ENCODE results near the gene FABP7. TPM values are rescaled to one million over a fixed set of nuclear protein-coding genes. Genes with fewer than 3 reads are reported as not detected.

Gene FABP7
- total and polyA plus RNA-seq, 2 of the 13 experiments (the other 11 are each of a cell fraction or from before 2014, with no cell fraction given): not detected

DNA sequence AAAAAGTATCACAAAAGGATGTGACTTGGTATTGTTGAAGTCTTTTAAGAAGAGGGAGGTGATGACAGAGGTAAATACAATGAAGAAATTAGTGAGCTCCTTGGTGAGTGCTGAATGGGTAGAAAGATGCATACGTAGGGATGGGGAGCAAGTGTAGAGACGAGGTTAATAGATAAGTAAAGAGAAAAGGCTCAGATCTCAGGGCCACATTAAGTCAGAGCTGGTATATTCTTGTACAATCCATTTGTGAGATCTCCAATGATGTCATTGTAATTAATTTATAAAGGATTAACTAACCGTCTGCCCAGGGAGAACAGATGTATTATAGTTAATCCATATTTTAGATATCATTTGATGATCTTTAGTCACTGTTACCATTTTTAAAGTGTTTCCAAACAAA is 52.9 kb downstream of the FABP7 start:
- no peak for FAIRE-seq
- Histone ChIP-seq H3K9me3 (ENCODE audit: low read length) (no peaks in the 10 kb centered on the region), H3K4me2 (ENCODE audit: low read depth, low read length) (no peak overlapping the region), H4K20me1 (ENCODE audit: insufficient read depth, low read length) (no peaks in the 10 kb centered on the region), H3K9ac (ENCODE audit: insufficient read depth, low read depth, low read length) (no peak overlapping the region), H3K27me3 (ENCODE audit: control insufficient read depth in 1 of 2, insufficient read depth in 2 of 2, low read length in 2 of 2) (peaks cover 0 to 9% of the 10 kb centered on the region in 2 experiments; a peak in 1 of 5 replicates), H3K27ac (ENCODE audit: extremely low read length, insufficient read depth, low read length) (no peak overlapping the region), H3K79me2 (ENCODE audit: insufficient read depth, low read length) (no peaks in the 10 kb centered on the region), H2AFZ (ENCODE audit: low read length) (no peak overlapping the region), H3K36me3 (replicated peaks in 1 of 2; ENCODE audit: control insufficient read depth in 1 of 2, insufficient read depth in 2 of 2, low read length in 2 of 2) (no peaks in the 10 kb centered on the region), H3K4me1 (ENCODE audit: insufficient read depth, low read length) (no peaks in the 10 kb centered on the region), H3K4me3 (replicated peaks in 1 of 3; ENCODE audit: insufficient read depth in 1 of 3, low read depth in 2 of 3, low read length in 3 of 3) (no peak overlapping the region)
- CTCF ChIA-PET (ENCODE audit: low intra/inter-chr PET ratio, low total read pairs): no interaction called here
- no TSS peak for BruUV-seq (replicated peaks)
- WGBS (ENCODE audit: low lambda C conversion rate): 2% methylated on average over 3 of the region's 3 CpGs
- peak; percentile 72 for TF ChIP-seq ATF7 (IDR thresholded peaks at IDR 0.05)
- no peak for TF ChIP-seq ATF7 (CRISPR knock-in tag; IDR thresholded peaks at IDR 0.05)
- TF ChIP-seq ZNF556 (CRISPR knock-in tag; IDR thresholded peaks at IDR 0.05; ENCODE audit: borderline replicate concordance): no peak
- POLR2A ChIA-PET: no interaction called here
- intact Hi-C loops (cut with micrococcal nuclease; ENCODE audit: unreplicated experiment): loop anchor here (10.0 kb wide), 1 partner anchor 218 kb away; the partner anchor contains the start of gene PKIB
- in situ Hi-C loops (cut with HindIII; ENCODE audit: extremely low pct_ligation_motif_present, low pct_unique_long_range_greater_than_20kb): loop anchor here (25.0 kb wide), 1 partner anchor 345 kb away; no protein-coding TSS in a partner anchor
- ATAC-seq: no peak
- DNase-seq (ENCODE audit: low spot score): no peak

DNA sequence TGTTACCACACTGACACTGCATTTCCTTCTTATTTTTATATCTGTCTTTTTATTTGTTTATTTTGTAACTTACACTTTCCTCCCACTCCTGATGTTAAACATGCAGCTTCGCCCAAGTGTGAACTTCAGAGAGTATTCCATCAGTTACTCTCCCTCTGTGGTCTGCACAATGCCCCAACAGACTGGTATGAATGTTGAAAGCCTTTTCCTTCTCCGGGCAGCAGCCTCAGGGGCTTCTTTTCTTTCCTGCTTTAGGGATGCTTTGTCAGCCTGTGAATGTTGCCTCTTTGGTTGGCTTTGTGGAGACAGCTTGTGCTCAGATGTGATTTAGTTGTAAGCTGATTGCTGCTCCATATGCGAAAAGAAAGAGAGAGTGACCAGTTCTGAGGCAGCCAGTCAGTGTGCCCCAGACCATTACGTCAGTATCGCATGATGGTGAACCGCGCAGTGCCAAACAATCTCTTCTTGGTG is 53.5 kb downstream of the FABP7 start:
- intact Hi-C loops (cut with micrococcal nuclease; ENCODE audit: unreplicated experiment): loop anchor here (10.0 kb wide), 1 partner anchor 218 kb away; the partner anchor contains the start of gene PKIB
- H3K79me2 ChIP-seq (ENCODE audit: insufficient read depth, low read length): no peaks in the 10 kb centered on the region
- H3K27me3 ChIP-seq (ENCODE audit: control insufficient read depth in 1 of 2, insufficient read depth in 2 of 2, low read length in 2 of 2): peaks cover 0 to 9% of the 10 kb centered on the region in 2 experiments; a peak in 1 of 5 replicates
- H3K36me3 ChIP-seq (replicated peaks in 1 of 2; ENCODE audit: control insufficient read depth in 1 of 2, insufficient read depth in 2 of 2, low read length in 2 of 2): no peaks in the 10 kb centered on the region
- H2AFZ ChIP-seq (ENCODE audit: low read length): no peak overlapping the region
- no peak for DNase-seq (ENCODE audit: low spot score)
- no peaks in the 10 kb centered on the region for H4K20me1 ChIP-seq (ENCODE audit: insufficient read depth, low read length)
- ATAC-seq: no peak
- no peaks in the 10 kb centered on the region for H3K9me3 ChIP-seq (ENCODE audit: low read length)
- no peak overlapping the region for H3K27ac ChIP-seq (ENCODE audit: extremely low read length, insufficient read depth, low read length)
- CTCF ChIA-PET (ENCODE audit: low intra/inter-chr PET ratio, low total read pairs): no interaction called here
- FAIRE-seq: no peak
- POLR2A ChIA-PET: no interaction called here
- H3K4me1 ChIP-seq (ENCODE audit: insufficient read depth, low read length): no peaks in the 10 kb centered on the region
- in situ Hi-C loops (cut with HindIII; ENCODE audit: extremely low pct_ligation_motif_present, low pct_unique_long_range_greater_than_20kb): loop anchor here (25.0 kb wide), 1 partner anchor 346 kb away; no protein-coding TSS in a partner anchor
- no peak overlapping the region for H3K9ac ChIP-seq (ENCODE audit: insufficient read depth, low read depth, low read length)
- 53% methylated on average over 7 of the region's 7 CpGs for WGBS (ENCODE audit: low lambda C conversion rate)
- no peak overlapping the region for H3K4me3 ChIP-seq (replicated peaks in 1 of 3; ENCODE audit: insufficient read depth in 1 of 3, low read depth in 2 of 3, low read length in 3 of 3)
- no TSS peak for BruUV-seq (replicated peaks)
- no peak overlapping the region for H3K4me2 ChIP-seq (ENCODE audit: low read depth, low read length)
- TF ChIP-seq ZNF598 (CRISPR knock-in tag; IDR thresholded peaks at IDR 0.05; ENCODE audit: borderline replicate concordance): no peak
- TF ChIP-seq, protein P1, sequence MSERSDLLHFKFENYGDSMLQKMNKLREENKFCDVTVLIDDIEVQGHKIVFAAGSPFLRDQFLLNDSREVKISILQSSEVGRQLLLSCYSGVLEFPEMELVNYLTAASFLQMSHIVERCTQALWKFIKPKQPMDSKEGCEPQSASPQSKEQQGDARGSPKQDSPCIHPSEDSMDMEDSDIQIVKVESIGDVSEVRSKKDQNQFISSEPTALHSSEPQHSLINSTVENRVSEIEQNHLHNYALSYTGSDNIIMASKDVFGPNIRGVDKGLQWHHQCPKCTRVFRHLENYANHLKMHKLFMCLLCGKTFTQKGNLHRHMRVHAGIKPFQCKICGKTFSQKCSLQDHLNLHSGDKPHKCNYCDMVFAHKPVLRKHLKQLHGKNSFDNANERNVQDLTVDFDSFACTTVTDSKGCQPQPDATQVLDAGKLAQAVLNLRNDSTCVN (CRISPR knock-in tag; IDR thresholded peaks at IDR 0.05; ENCODE audit: borderline replicate concordance): no peak
- TF ChIP-seq, protein P2, sequence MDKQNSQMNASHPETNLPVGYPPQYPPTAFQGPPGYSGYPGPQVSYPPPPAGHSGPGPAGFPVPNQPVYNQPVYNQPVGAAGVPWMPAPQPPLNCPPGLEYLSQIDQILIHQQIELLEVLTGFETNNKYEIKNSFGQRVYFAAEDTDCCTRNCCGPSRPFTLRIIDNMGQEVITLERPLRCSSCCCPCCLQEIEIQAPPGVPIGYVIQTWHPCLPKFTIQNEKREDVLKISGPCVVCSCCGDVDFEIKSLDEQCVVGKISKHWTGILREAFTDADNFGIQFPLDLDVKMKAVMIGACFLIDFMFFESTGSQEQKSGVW (CRISPR knock-in tag; IDR thresholded peaks at IDR 0.05; ENCODE audit: borderline replicate concordance): no peak
- no peak for TF ChIP-seq ZNF264 (CRISPR knock-in tag; IDR thresholded peaks at IDR 0.05)
- no peak for TF ChIP-seq ZNF567 (CRISPR knock-in tag; IDR thresholded peaks at IDR 0.05; ENCODE audit: borderline replicate concordance)
- TF ChIP-seq, protein P3, sequence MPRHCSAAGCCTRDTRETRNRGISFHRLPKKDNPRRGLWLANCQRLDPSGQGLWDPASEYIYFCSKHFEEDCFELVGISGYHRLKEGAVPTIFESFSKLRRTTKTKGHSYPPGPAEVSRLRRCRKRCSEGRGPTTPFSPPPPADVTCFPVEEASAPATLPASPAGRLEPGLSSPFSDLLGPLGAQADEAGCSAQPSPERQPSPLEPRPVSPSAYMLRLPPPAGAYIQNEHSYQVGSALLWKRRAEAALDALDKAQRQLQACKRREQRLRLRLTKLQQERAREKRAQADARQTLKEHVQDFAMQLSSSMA (CRISPR knock-in tag; IDR thresholded peaks at IDR 0.05): no peak
- no peak for TF ChIP-seq ZNF484 (CRISPR knock-in tag; IDR thresholded peaks at IDR 0.05; ENCODE audit: borderline replicate concordance, low read depth)
- TF ChIP-seq, protein P4, sequence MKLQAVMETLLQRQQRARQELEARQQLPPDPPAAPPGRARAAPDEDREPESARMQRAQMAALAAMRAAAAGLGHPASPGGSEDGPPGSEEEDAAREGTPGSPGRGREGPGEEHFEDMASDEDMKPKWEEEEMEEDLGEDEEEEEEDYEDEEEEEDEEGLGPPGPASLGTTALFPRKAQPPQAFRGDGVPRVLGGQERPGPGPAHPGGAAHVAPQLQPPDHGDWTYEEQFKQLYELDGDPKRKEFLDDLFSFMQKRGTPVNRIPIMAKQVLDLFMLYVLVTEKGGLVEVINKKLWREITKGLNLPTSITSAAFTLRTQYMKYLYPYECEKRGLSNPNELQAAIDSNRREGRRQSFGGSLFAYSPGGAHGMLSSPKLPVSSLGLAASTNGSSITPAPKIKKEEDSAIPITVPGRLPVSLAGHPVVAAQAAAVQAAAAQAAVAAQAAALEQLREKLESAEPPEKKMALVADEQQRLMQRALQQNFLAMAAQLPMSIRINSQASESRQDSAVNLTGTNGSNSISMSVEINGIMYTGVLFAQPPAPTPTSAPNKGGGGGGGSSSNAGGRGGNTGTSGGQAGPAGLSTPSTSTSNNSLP (IDR thresholded peaks at IDR 0.05; ENCODE audit: low read depth, low read length): no peak
- TF ChIP-seq KLF12 (CRISPR knock-in tag; IDR thresholded peaks at IDR 0.05; ENCODE audit: borderline replicate concordance): no peak
- no peak for TF ChIP-seq ZBTB8A (CRISPR knock-in tag; IDR thresholded peaks at IDR 0.05; ENCODE audit: borderline replicate concordance, low read depth)
- no peak for TF ChIP-seq AHR (CRISPR knock-in tag; IDR thresholded peaks at IDR 0.05)
